Neural cell (in vitro differentiated cells): ENCODE data around the gene FNBP1. TPM values are rescaled to one million over a fixed set of nuclear protein-coding genes. Genes with fewer than 3 reads are reported as not detected.

Source experiments
- H2AFZ ChIP-seq: fragments of 200-600, 300-800 bp; sonication (generic), shearing (Covaris generic); 2 replicates; pipeline ENCODE4 v1.6.0; 2014; ENCODE audit warnings: low read depth, mild to moderate bottlenecking, antibody characterized with exemption, low read length, moderate library complexity
- H3F3A ChIP-seq: fragments of 200-600 bp; shearing (Covaris generic); 2 replicates; pipeline ENCODE4 v1.6.1; 2016; ENCODE audit warnings: mild to moderate bottlenecking, moderate library complexity, mixed read lengths, antibody characterized with exemption, low read length; ENCODE audit not compliant: insufficient read depth, poor library complexity, severe bottlenecking
- H3K27ac ChIP-seq: fragments of 200-600, 300-800 bp; sonication (generic), shearing (Covaris generic); 2 replicates; pipeline ENCODE4 v1.5.1; 2014; ENCODE audit warnings: mild to moderate bottlenecking, low read length, moderate library complexity
- H3K27me3 ChIP-seq: fragments of 300-800, 200-600 bp; sonication (generic), shearing (Covaris generic); 2 replicates; pipeline ENCODE4 v1.6.0; 2014; ENCODE audit warnings: mild to moderate bottlenecking, low read depth, low read length, moderate library complexity; ENCODE audit not compliant: insufficient read depth
- H3K36me3 ChIP-seq: fragments of 300-800, 200-600 bp; sonication (generic), shearing (Covaris generic); 2 replicates; pipeline ENCODE4 v1.5.1; 2014; ENCODE audit warnings: mild to moderate bottlenecking, antibody characterized with exemption, low read length, moderate library complexity; ENCODE audit not compliant: insufficient read depth
- H3K4me2 ChIP-seq: fragments of 300-800, 200-600 bp; sonication (generic), shearing (Covaris generic); 2 replicates; pipeline ENCODE4 v1.6.0; 2014; ENCODE audit warnings: mild to moderate bottlenecking, low read length
- H3K4me3 ChIP-seq: fragments of 300-800, 200-600 bp; sonication (generic), shearing (Covaris generic); 2 replicates; pipeline ENCODE4 v1.5.1; 2014; ENCODE audit warnings: mild to moderate bottlenecking, low read length, moderate library complexity
- H3K79me2 ChIP-seq: fragments of 200-600 bp; shearing (Covaris generic); replicated peaks from 2 replicates; pipeline ENCODE4 v1.6.0; 2014; ENCODE audit warnings: mild to moderate bottlenecking, low read length, moderate library complexity; ENCODE audit not compliant: insufficient read depth
- H3K9ac ChIP-seq: fragments of 300-800, 200-600 bp; sonication (generic), shearing (Covaris generic); 2 replicates; pipeline ENCODE4 v1.6.1; 2016; ENCODE audit warnings: mild to moderate bottlenecking, low read length, mixed read lengths
- H3K9me2 ChIP-seq: fragments of 200-600 bp; shearing (Covaris generic); 2 replicates; pipeline ENCODE4 v1.6.1; 2016; ENCODE audit warnings: mild to moderate bottlenecking, low read length, mixed read lengths; ENCODE audit not compliant: insufficient read depth
- H3K9me3 ChIP-seq: fragments of 200-600, 300-800 bp; sonication (generic), shearing (Covaris generic); 2 replicates; pipeline ENCODE4 v1.6.1; 2016; ENCODE audit warnings: mild to moderate bottlenecking, mixed run types, low read length, moderate library complexity, mixed read lengths
- H4K20me1 ChIP-seq: fragments of 200-600 bp; shearing (Covaris generic); 2 replicates; pipeline ENCODE4 v1.6.1; 2016; ENCODE audit warnings: mild to moderate bottlenecking, mixed run types; ENCODE audit not compliant: insufficient read depth
- CTCF ChIP-seq: fragments of 450-650 bp; IDR thresholded peaks from 2 replicates; pipeline ENCODE4 v1.5.1; 2014; ENCODE audit warnings: antibody characterized with exemption, mild to moderate bottlenecking, moderate library complexity; ENCODE audit not compliant: poor library complexity, severe bottlenecking
- EP300 ChIP-seq: fragments of 450-650 bp; conservative IDR thresholded peaks from 2 replicates; pipeline ENCODE4 v1.6.1; 2014; ENCODE audit warnings: antibody characterized with exemption, mild to moderate bottlenecking, moderate library complexity; ENCODE audit not compliant: poor library complexity, severe bottlenecking
- EZH2 ChIP-seq: fragments of 200-600, 300-800 bp; shearing (Covaris generic), sonication (generic); IDR thresholded peaks from 2 replicates; pipeline ENCODE4 v1.6.1; 2014; ENCODE audit warnings: antibody characterized with exemption, low read length, borderline replicate concordance, mild to moderate bottlenecking; ENCODE audit not compliant: insufficient read depth, poor library complexity, severe bottlenecking
- MXI1 ChIP-seq: fragments of 450-650 bp; conservative IDR thresholded peaks from 2 replicates; pipeline ENCODE4 v1.6.1; 2014; ENCODE audit warnings: antibody characterized with exemption, mild to moderate bottlenecking; ENCODE audit not compliant: poor library complexity, severe bottlenecking
- POLR2AphosphoS5 ChIP-seq: IDR thresholded peaks from 2 replicates; pipeline ENCODE4 v1.6.1; 2012
- RAD21 ChIP-seq: fragments of 450-650 bp; conservative IDR thresholded peaks from 2 replicates; pipeline ENCODE4 v1.6.1; 2014; ENCODE audit warnings: antibody characterized with exemption, mild to moderate bottlenecking, moderate library complexity
- REST ChIP-seq: IDR thresholded peaks from 2 replicates; pipeline ENCODE4 v1.6.1; 2012; ENCODE audit warnings: borderline replicate concordance
- SMC3 ChIP-seq: fragments of 450-650 bp; conservative IDR thresholded peaks from 2 replicates; pipeline ENCODE4 v1.6.1; 2014; ENCODE audit warnings: antibody characterized with exemption, mild to moderate bottlenecking, moderate library complexity; ENCODE audit not compliant: poor library complexity
- TAF1 ChIP-seq: IDR thresholded peaks from 2 replicates; pipeline ENCODE4 v1.6.1; 2012; ENCODE audit warnings: low read depth
- polyA plus RNA-seq: library from polyadenylated mRNA; depleted of rRNA; stranded (reverse); fragments of >200 nt; gene quantifications from 2 replicates; pipeline ENCODE4 v1.2.3, GENCODE V29; 2014

Gene FNBP1
- polyA plus RNA-seq, 1 donor from 2014 or later, result 16.6 TPM

GRCh38 chr9:129930743-129931142 is 112.2 kb downstream of the FNBP1 start:
- Histone ChIP-seq H3K36me3 (no peaks in the 10 kb centered on the region), H3K9ac (no peak overlapping the region), H3K27me3 (no peaks in the 10 kb centered on the region), H3K9me3 (no peaks in the 10 kb centered on the region), H3K9me2 (no peaks in the 10 kb centered on the region), H3K4me3 (no peak overlapping the region), H4K20me1 (no peaks in the 10 kb centered on the region), H3K79me2 (no peaks in the 10 kb centered on the region), H3K4me2 (no peak overlapping the region), H2AFZ (no peak overlapping the region), H3K27ac (no peak overlapping the region), H3F3A (no peaks in the 10 kb centered on the region)
- TF ChIP-seq CTCF, result no peak
- TF ChIP-seq MXI1, result no peak
- no peak for TF ChIP-seq RAD21
- no peak for TF ChIP-seq EZH2

GRCh38 chr9:129929496-129930125 is 113.4 kb downstream of the FNBP1 start:
- H3K4me3 ChIP-seq, result no peak overlapping the region
- H2AFZ ChIP-seq, result no peak overlapping the region
- no peaks in the 10 kb centered on the region for H3K9me3 ChIP-seq
- no peaks in the 10 kb centered on the region for H3K27me3 ChIP-seq
- H3K9me2 ChIP-seq, result no peaks in the 10 kb centered on the region
- no peaks in the 10 kb centered on the region for H3K79me2 ChIP-seq
- H3K36me3 ChIP-seq, result no peaks in the 10 kb centered on the region
- no peak overlapping the region for H3K4me2 ChIP-seq
- H3K27ac ChIP-seq, result no peak overlapping the region
- TF ChIP-seq SMC3 (no peak), TAF1 (no peak), POLR2AphosphoS5 (no peak), CTCF (no peak), EP300 (no peak), RAD21 (no peak), EZH2 (no peak), MXI1 (no peak), REST (no peak)
- H4K20me1 ChIP-seq, result no peaks in the 10 kb centered on the region
- no peak overlapping the region for H3K9ac ChIP-seq
- H3F3A ChIP-seq, result no peaks in the 10 kb centered on the region
